IMR-90 (cell line): ENCODE results near the gene ING3. TPM values are rescaled to one million over a fixed set of nuclear protein-coding genes. Genes with fewer than 3 reads are reported as not detected.

ENCODE experiments used
- ATAC-seq: fragments of 200-7000 bp; cut with Tn5 transposase; 2 replicates; pipeline ENCODE4 v1.9.1; 2020; ENCODE audit warnings: low read depth, mild to moderate bottlenecking, moderate library complexity
- BruUV-seq: library from RNA; stranded (reverse); fragments of 400-500 nt; replicated peaks from 2 replicates; lab custom pipeline; 2021; lab: Mats Ljungman, UMichigan
- CTCF ChIA-PET: fragments of 300-600 bp; formaldehyde crosslinking; extraction: SDS; loops from one replicate; lab custom pipeline; 2021; ENCODE audit warnings: antibody characterized with exemption; lab: Yijun Ruan, JAX
- POLR2A ChIA-PET: fragments of 300-600 bp; sonication (Branson Sonifier 250); formaldehyde crosslinking; loops from one replicate; lab custom pipeline; 2022; ENCODE audit warnings: antibody characterized with exemption; ENCODE audit not compliant: unreplicated experiment; lab: Charles Lee
- DNase-seq: peaks from one replicate; pipeline ENCODE4 v3.0.0; 2013
- H2AFZ ChIP-seq: replicated peaks from 2 replicates; pipeline ENCODE3; 2013; ENCODE audit warnings: low read length, mild to moderate bottlenecking; ENCODE audit not compliant: poor library complexity
- H2AK5ac ChIP-seq: 2 replicates; pipeline ENCODE4 v1.6.1; 2013; ENCODE audit warnings: low read depth, low read length, inconsistent platforms
- H2AK9ac ChIP-seq: replicated peaks from 2 replicates; pipeline ENCODE3; 2013; ENCODE audit warnings: mild to moderate bottlenecking, low read depth, low read length, moderate library complexity; ENCODE audit not compliant: poor library complexity
- H2BK120ac ChIP-seq: 2 replicates; pipeline ENCODE4 v1.6.1; 2013; ENCODE audit warnings: low read depth, low read length, inconsistent platforms
- H2BK15ac ChIP-seq: 3 replicates; pipeline ENCODE4 v1.6.1; 2013; ENCODE audit warnings: low read depth, low read length, inconsistent platforms
- H2BK20ac ChIP-seq: 2 replicates; pipeline ENCODE4 v1.6.1; 2013; ENCODE audit warnings: low read depth, mild to moderate bottlenecking, inconsistent platforms, low read length, moderate library complexity
- H2BK5ac ChIP-seq: 2 replicates; pipeline ENCODE4 v1.6.1; 2013; ENCODE audit warnings: mild to moderate bottlenecking, low read depth, low read length, inconsistent platforms; ENCODE audit not compliant: poor library complexity, severe bottlenecking
- H3K14ac ChIP-seq: replicated peaks from 2 replicates; pipeline ENCODE4 v1.6.1; 2013; ENCODE audit warnings: low read depth, low read length, inconsistent platforms
- H3K18ac ChIP-seq: 2 replicates; pipeline ENCODE4 v1.6.1; 2013; ENCODE audit warnings: low read depth, low read length, control low read depth
- H3K23ac ChIP-seq: 2 replicates; pipeline ENCODE4 v1.6.1; 2013; ENCODE audit warnings: low read depth, low read length, inconsistent platforms
- H3K27ac ChIP-seq: 2 replicates; pipeline ENCODE4 v1.5.1; 2013; ENCODE audit warnings: mild to moderate bottlenecking, control low read depth, low read length; ENCODE audit not compliant: insufficient read depth
- H3K27me3 ChIP-seq: 2 replicates; pipeline ENCODE4 v1.6.1; 2013; ENCODE audit warnings: low read length; ENCODE audit not compliant: control insufficient read depth, insufficient read depth
- H3K36me3 ChIP-seq: 2 replicates; pipeline ENCODE4 v1.6.1; 2013; ENCODE audit warnings: low read length, mixed read lengths; ENCODE audit not compliant: control insufficient read depth, insufficient read depth
- H3K4ac ChIP-seq: 2 replicates; pipeline ENCODE4 v1.6.1; 2013; ENCODE audit warnings: low read depth, low read length, inconsistent platforms
- H3K4me1 ChIP-seq: 2 replicates; pipeline ENCODE4 v1.6.1; 2013; ENCODE audit warnings: low read length, mixed read lengths; ENCODE audit not compliant: control insufficient read depth, insufficient read depth
- H3K4me2 ChIP-seq: 2 replicates; pipeline ENCODE4 v1.6.1; 2013; ENCODE audit warnings: low read depth, mild to moderate bottlenecking, control low read depth, low read length, moderate library complexity
- H3K4me3 ChIP-seq: 2 replicates; pipeline ENCODE4 v1.5.1; 2013; ENCODE audit warnings: low read depth, mild to moderate bottlenecking, control low read depth, low read length, moderate library complexity; ENCODE audit not compliant: insufficient read depth
- H3K56ac ChIP-seq: 2 replicates; pipeline ENCODE4 v1.6.1; 2013; ENCODE audit warnings: low read length, inconsistent platforms; ENCODE audit not compliant: insufficient read depth; ENCODE audit errors: extremely low read depth
- H3K79me1 ChIP-seq, 2 experiments: 2 replicates each; pipeline ENCODE4 v1.6.1; 2013; ENCODE audit warnings: low read length in 2 of 2, inconsistent platforms in 1 of 2, low read depth in 1 of 2
- H3K9ac ChIP-seq: 2 replicates; pipeline ENCODE4 v1.6.1; 2013; ENCODE audit warnings: low read depth, low read length, control low read depth
- H3K9me1 ChIP-seq: 2 replicates; pipeline ENCODE4 v1.6.1; 2013; ENCODE audit warnings: low read length, inconsistent platforms; ENCODE audit not compliant: insufficient read depth
- H3K9me3 ChIP-seq: 2 replicates; pipeline ENCODE4 v1.6.1; 2013; ENCODE audit warnings: low read length; ENCODE audit not compliant: control insufficient read depth, insufficient read depth
- H4K20me1 ChIP-seq: 2 replicates; pipeline ENCODE4 v1.6.1; 2013; ENCODE audit warnings: low read length, inconsistent platforms; ENCODE audit not compliant: insufficient read depth
- H4K5ac ChIP-seq: 2 replicates; pipeline ENCODE4 v1.6.1; 2013; ENCODE audit warnings: mild to moderate bottlenecking, low read depth, low read length, control low read depth
- H4K8ac ChIP-seq, 2 experiments: 2 replicates each; pipeline ENCODE4 v1.6.1; 2013; ENCODE audit warnings: low read depth in 2 of 2, low read length in 2 of 2, control low read depth in 1 of 2, inconsistent platforms in 1 of 2
- H4K91ac ChIP-seq: 2 replicates; pipeline ENCODE4 v1.6.1; 2013; ENCODE audit warnings: low read depth, low read length, inconsistent platforms; ENCODE audit not compliant: insufficient read depth
- MAFK ChIP-seq: IDR thresholded peaks from 2 replicates; pipeline ENCODE4 v1.6.1; 2012; ENCODE audit warnings: low read depth, low read length, improper control_type of control experiment
- MAZ ChIP-seq: IDR thresholded peaks from 2 replicates; pipeline ENCODE4 v1.6.1; 2012; ENCODE audit warnings: low read depth, mild to moderate bottlenecking, low read length, improper control_type of control experiment, moderate library complexity, borderline replicate concordance
- POLR2A ChIP-seq: IDR thresholded peaks from 2 replicates; pipeline ENCODE4 v1.6.1; 2012; ENCODE audit warnings: mild to moderate bottlenecking, low read depth, low read length
- RAD21 ChIP-seq: IDR thresholded peaks from 2 replicates; pipeline ENCODE4 v1.6.1; 2012; ENCODE audit warnings: low read length, improper control_type of control experiment
- SMC3 ChIP-seq: fragments of 150-350 bp; IDR thresholded peaks from 2 replicates; pipeline ENCODE4 v1.6.1; 2016; ENCODE audit warnings: low read depth, mild to moderate bottlenecking, antibody characterized with exemption, low read length, moderate library complexity
- WGBS, 2 experiments: methylation state at CpG; one replicate each; pipeline versions ENCODE4 v1.1.5 to v1.1.7; 2013; ENCODE audit warnings: missing lambda C conversion rate in 2 of 2; ENCODE audit not compliant: insufficient read length in 1 of 2; ENCODE audit errors: extremely low coverage in 2 of 2; 5-methylcytosine and 5-hydroxymethylcytosine counted together
- dilution Hi-C: fragments of 300-500 bp; cut with HindIII; formaldehyde crosslinking; loops from one replicate; pipeline ENCODE4 v1.14.3; 2018; ENCODE audit warnings: low sequenced_read_pairs; ENCODE audit not compliant: unreplicated experiment
- in situ Hi-C: fragments of 300-500 bp; cut with MboI; formaldehyde crosslinking; loops from 3 replicates; pipeline ENCODE4 v1.14.3; 2019; ENCODE audit warnings: low sequenced_read_pairs, inconsistent platforms, mixed read lengths
- intact Hi-C: fragments of 100-400 bp; cut with micrococcal nuclease; formaldehyde crosslinking; loops from 2 replicates; pipeline ENCODE4 v1.10.0; 2022
- polyA plus RNA-seq, 3 experiments: library from polyadenylated mRNA; depleted of rRNA; stranded (reverse); fragments of >200 nt; gene quantifications; 2 replicates each; pipeline ENCODE4 v1.2.3, GENCODE V29; 2012; ENCODE audit warnings: low replicate concordance in 1 of 3
- total RNA-seq: library from RNA; depleted of rRNA; stranded (reverse); fragments of >200 nt; gene quantifications from 2 replicates; pipeline ENCODE4 v1.2.3, GENCODE V29; 2012
- TF ChIP-seq, protein P1 (sequence below): fragments of 150-350 bp; IDR thresholded peaks from 2 replicates; pipeline ENCODE4 v1.6.1; 2017; ENCODE audit warnings: mild to moderate bottlenecking, antibody characterized with exemption, low read length, low read depth
- TF ChIP-seq, protein P2 (sequence below): conservative IDR thresholded peaks from 2 replicates; pipeline ENCODE4 v1.5.1; 2012; ENCODE audit warnings: mild to moderate bottlenecking, low read depth, low read length, improper control_type of control experiment

The ING3 gene
- total and polyA plus RNA-seq, 2 of the 4 experiments (the other 2 are of a cell fraction), result 7.2 to 11.3 TPM

DNA sequence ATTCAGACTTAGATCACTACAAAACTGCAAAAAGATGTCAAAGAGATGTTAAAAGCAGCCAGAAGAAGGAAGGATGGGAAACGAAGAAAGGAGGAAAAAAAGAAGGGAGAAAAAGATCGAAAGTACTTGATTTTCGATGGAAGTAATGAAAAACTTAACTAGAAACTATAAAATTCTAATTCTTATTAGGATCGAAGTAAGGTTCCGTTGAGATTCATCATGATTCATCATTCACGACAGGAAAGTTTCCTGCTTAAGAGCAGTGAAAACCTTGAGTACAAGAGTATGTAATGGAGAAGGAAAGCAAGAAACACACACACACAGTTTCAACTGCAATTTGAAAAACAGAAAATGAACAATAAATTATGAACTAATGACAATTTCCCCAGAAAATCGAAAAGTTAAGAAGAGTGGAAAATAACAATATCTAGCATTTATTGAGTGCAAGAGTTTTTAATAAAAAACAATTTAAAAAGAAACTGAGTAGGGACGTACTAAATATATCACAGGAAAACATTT is 1.1 kb upstream of the ING3 start:
- Histone ChIP-seq H2BK15ac (no peak overlapping the region), H2BK5ac (no peak overlapping the region), H3K9me1 (no peaks in the 10 kb centered on the region), H2AK5ac (no peak overlapping the region), H3K4me1 (0 out of 2 replicates have a peak, but pooled peaks cover 2% of the 10 kb centered on the region), H3K56ac (no peak overlapping the region), H3K79me1 (peaks cover 8 to 10% of the 10 kb centered on the region in 2 experiments), H2AK9ac (no peak overlapping the region), H3K27ac (no peak overlapping the region), H2BK20ac (no peak overlapping the region), H3K4ac (no peak overlapping the region), H4K8ac (no peak overlapping the region), H4K91ac (no peak overlapping the region), H3K14ac (no peak overlapping the region), H2AFZ (no peak overlapping the region), H4K5ac (no peak overlapping the region), H3K4me3 (peak overlapping the region; percentile 89; the same call in 1 of the 2 replicates), H3K23ac (no peak overlapping the region), H4K20me1 (0 out of 2 replicates have a peak, but pooled peaks cover 4% of the 10 kb centered on the region), H3K36me3 (peaks cover under 1% of the 10 kb centered on the region; the same call in 1 of the 2 replicates), H3K9ac (no peak overlapping the region), H3K27me3 (0 out of 2 replicates have a peak, but pooled peaks cover 2% of the 10 kb centered on the region), H3K9me3 (no peaks in the 10 kb centered on the region), H3K18ac (no peak overlapping the region), H2BK120ac (no peak overlapping the region), H3K4me2 (peak overlapping the region; percentile 95; the same call in 1 of the 2 replicates)
- in situ Hi-C loops (no loop called here), intact Hi-C loops (no loop called here), dilution Hi-C loops (no loop called here)
- CTCF ChIA-PET, result no interaction called here
- DNase-seq (no peak), ATAC-seq (no peak)
- WGBS, 2 experiments, result no CpG with 5 or more reads among the region's 8 CpGs
- TF ChIP-seq RAD21 (no peak), MAZ (no peak), SMC3 (no peak), POLR2A (no peak), MAFK (no peak)
- TF ChIP-seq, protein P1, sequence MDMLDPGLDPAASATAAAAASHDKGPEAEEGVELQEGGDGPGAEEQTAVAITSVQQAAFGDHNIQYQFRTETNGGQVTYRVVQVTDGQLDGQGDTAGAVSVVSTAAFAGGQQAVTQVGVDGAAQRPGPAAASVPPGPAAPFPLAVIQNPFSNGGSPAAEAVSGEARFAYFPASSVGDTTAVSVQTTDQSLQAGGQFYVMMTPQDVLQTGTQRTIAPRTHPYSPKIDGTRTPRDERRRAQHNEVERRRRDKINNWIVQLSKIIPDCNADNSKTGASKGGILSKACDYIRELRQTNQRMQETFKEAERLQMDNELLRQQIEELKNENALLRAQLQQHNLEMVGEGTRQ, result no peak
- TF ChIP-seq, protein P2, sequence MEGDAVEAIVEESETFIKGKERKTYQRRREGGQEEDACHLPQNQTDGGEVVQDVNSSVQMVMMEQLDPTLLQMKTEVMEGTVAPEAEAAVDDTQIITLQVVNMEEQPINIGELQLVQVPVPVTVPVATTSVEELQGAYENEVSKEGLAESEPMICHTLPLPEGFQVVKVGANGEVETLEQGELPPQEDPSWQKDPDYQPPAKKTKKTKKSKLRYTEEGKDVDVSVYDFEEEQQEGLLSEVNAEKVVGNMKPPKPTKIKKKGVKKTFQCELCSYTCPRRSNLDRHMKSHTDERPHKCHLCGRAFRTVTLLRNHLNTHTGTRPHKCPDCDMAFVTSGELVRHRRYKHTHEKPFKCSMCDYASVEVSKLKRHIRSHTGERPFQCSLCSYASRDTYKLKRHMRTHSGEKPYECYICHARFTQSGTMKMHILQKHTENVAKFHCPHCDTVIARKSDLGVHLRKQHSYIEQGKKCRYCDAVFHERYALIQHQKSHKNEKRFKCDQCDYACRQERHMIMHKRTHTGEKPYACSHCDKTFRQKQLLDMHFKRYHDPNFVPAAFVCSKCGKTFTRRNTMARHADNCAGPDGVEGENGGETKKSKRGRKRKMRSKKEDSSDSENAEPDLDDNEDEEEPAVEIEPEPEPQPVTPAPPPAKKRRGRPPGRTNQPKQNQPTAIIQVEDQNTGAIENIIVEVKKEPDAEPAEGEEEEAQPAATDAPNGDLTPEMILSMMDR, result no peak
- BruUV-seq, result no TSS peak
- POLR2A ChIA-PET, result no interaction called here
